DOHH2 (cell line): ENCODE data around the gene LASP1NB.

Experiments used
- CTCF ChIP-seq: fragments of 200-600 bp; sonication (generic); IDR thresholded peaks from one replicate; pipeline ENCODE4 v1.5.1; 2014; ENCODE audit warnings: antibody characterized with exemption, mild to moderate bottlenecking, low read depth, low read length; ENCODE audit not compliant: poor library complexity, severe bottlenecking
- EZH2phosphoT487 ChIP-seq: fragments of 200-600 bp; sonication (generic); IDR thresholded peaks from 2 replicates; pipeline ENCODE4 v1.6.1; 2017; ENCODE audit warnings: borderline replicate concordance, mild to moderate bottlenecking, antibody characterized with exemption, low read length, moderate library complexity, mixed read lengths

- TF ChIP-seq CTCF (no peak), EZH2phosphoT487 (no peak)
Measured at GRCh38 chr17:38940404-38940803, 15.0 kb downstream of the LASP1NB start.
